Activated naive CD4-positive, alpha-beta T cell treated with anti-CD3 and anti-CD28 coated beads for 36 hours (primary cell): ENCODE data around the gene ILF2. TPM values are rescaled to one million over a fixed set of nuclear protein-coding genes. Genes with fewer than 3 reads are reported as not detected.
A peak's percentile ranks its signal among the peaks of the same experiment; 100 is the strongest.

ENCODE experiments used
- CTCF ChIA-PET: fragments of 350-600 bp; sonication (Branson Sonifier 250); formaldehyde crosslinking; loops from one replicate; lab custom pipeline; 2021; ENCODE audit warnings: antibody characterized with exemption; lab: Charles Lee
- DNase-seq: peaks from one replicate; pipeline ENCODE4 v3.0.0-alpha.2; 2020
- H3K27ac Mint-ChIP-seq: one replicate; pipeline ENCODE4 v1.8.0; 2021; ENCODE audit warnings: mild to moderate bottlenecking, mixed read lengths
- H3K27me3 Mint-ChIP-seq: one replicate; pipeline ENCODE4 v1.8.0; 2021; ENCODE audit warnings: low read depth, mixed read lengths
- H3K36me3 Mint-ChIP-seq: one replicate; pipeline ENCODE4 v1.8.0; 2021; ENCODE audit warnings: low read depth, mixed read lengths
- H3K4me1 Mint-ChIP-seq: one replicate; pipeline ENCODE4 v1.8.0; 2021; ENCODE audit warnings: low read depth, mixed read lengths
- H3K4me3 Mint-ChIP-seq: one replicate; pipeline ENCODE4 v1.8.0; 2021; ENCODE audit warnings: mild to moderate bottlenecking, moderate library complexity, mixed read lengths
- H3K9me3 Mint-ChIP-seq: one replicate; pipeline ENCODE4 v1.8.0; 2021; ENCODE audit warnings: mixed read lengths
- intact Hi-C: fragments of 100-400 bp; cut with micrococcal nuclease; formaldehyde crosslinking; loops from one replicate; pipeline ENCODE4 v1.15.1; 2023
- total RNA-seq, 2 experiments: library from RNA; stranded (reverse); gene quantifications; one replicate each; pipeline ENCODE4 v1.2.3, GENCODE V29; 2021

The ILF2 gene
- total RNA-seq, 2 experiments from 2014 or later = 346 to 357 TPM

- H3K27me3 Mint-ChIP-seq = no peaks in the 10 kb centered on the region
- peaks cover 24% of the 10 kb centered on the region for H3K36me3 Mint-ChIP-seq
- H3K27ac Mint-ChIP-seq = peak overlapping the region; percentile 94
- intact Hi-C loops = loop anchor here (5.0 kb wide), 1 partner anchor 318 kb away; the partner anchor contains the start of gene JTB
- H3K4me3 Mint-ChIP-seq = peak overlapping the region; percentile 97
- DNase-seq = no peak
- H3K9me3 Mint-ChIP-seq = no peaks in the 10 kb centered on the region
- CTCF ChIA-PET = interaction anchor here (0.5 to 1.2 kb wide), 3 partner anchors 18 to 318 kb away, joined by 3 read pairs; partner anchors contain the start of gene JTB
- H3K4me1 Mint-ChIP-seq = peaks cover 15% of the 10 kb centered on the region
These were observed 11.6 kb downstream of the ILF2 start for GRCh38 chr1:153659175-153659534.

- no peaks in the 10 kb centered on the region for H3K9me3 Mint-ChIP-seq
- peak within 1 kb of the TSS; percentile 94 for H3K27ac Mint-ChIP-seq
- peak; percentile 95 for DNase-seq
- CTCF ChIA-PET = interaction anchor here (0.5 to 1.2 kb wide), 3 partner anchors 19 to 319 kb away, joined by 3 read pairs; partner anchors contain the start of gene JTB
- H3K4me3 Mint-ChIP-seq = peak within 1 kb of the TSS; percentile 97
- peaks cover 20% of the 10 kb centered on the region for H3K36me3 Mint-ChIP-seq
- H3K4me1 Mint-ChIP-seq = peaks cover 15% of the 10 kb centered on the region
- H3K27me3 Mint-ChIP-seq = no peaks in the 10 kb centered on the region
- intact Hi-C loops = loop anchor here (1.0 to 5.0 kb wide), 4 partner anchors 13 to 319 kb away; partner anchors contain the start of genes CHTOP and JTB
These were observed 12.2 kb downstream of the ILF2 start, which contains the start of gene SNAPIN for GRCh38 chr1:153658400-153659174. Gene SNAPIN (plus strand): TSS chr1:153658703. CDS start chr1:153658744, 41 bp downstream.

DNA sequence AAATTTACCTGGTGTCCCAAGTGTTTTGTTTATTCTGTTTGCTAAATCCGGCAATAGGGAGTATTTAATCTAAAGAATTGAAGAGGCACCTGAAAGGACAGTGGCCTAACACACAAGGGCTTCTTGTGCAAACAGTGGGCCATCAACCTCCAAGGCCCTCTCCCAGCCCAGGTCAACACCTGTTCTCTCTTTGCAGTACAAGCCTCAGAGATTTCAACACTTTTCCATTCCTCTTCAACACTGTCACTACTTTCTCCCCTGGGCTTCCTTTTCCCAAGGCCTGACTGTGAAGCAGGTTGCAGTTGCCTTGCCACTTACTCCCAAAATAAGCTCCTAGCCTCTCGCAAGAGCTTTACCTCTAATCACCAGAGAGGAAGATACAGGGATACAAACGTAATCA lies 15.5 kb downstream of the ILF2 start:
- Mint-ChIP-seq H3K27ac (no peak overlapping the region), H3K27me3 (no peaks in the 10 kb centered on the region), H3K36me3 (no peaks in the 10 kb centered on the region), H3K9me3 (no peaks in the 10 kb centered on the region), H3K4me3 (no peak overlapping the region), H3K4me1 (peaks cover 14% of the 10 kb centered on the region)
- DNase-seq = no peak
- CTCF ChIA-PET = interaction anchor here (1.6 kb wide), 1 partner anchor 21 kb away, joined by 5 read pairs; the partner anchor contains the start of gene CHTOP
- intact Hi-C loops = loop anchor here (5.0 kb wide), 1 partner anchor 322 kb away; the partner anchor contains the start of gene JTB

GRCh38 chr1:153652805-153653500 lies 17.8 kb downstream of the ILF2 start:
- Mint-ChIP-seq H3K4me3 (no peak overlapping the region), H3K27ac (no peak overlapping the region), H3K9me3 (no peaks in the 10 kb centered on the region), H3K36me3 (peaks cover under 1% of the 10 kb centered on the region), H3K4me1 (peaks cover 22% of the 10 kb centered on the region), H3K27me3 (no peaks in the 10 kb centered on the region)
- DNase-seq = no peak
- CTCF ChIA-PET = interaction anchor here (0.9 kb wide), 1 partner anchor 10 kb away, joined by 4 read pairs; no protein-coding TSS in a partner anchor
- intact Hi-C loops = no loop called here

DNA sequence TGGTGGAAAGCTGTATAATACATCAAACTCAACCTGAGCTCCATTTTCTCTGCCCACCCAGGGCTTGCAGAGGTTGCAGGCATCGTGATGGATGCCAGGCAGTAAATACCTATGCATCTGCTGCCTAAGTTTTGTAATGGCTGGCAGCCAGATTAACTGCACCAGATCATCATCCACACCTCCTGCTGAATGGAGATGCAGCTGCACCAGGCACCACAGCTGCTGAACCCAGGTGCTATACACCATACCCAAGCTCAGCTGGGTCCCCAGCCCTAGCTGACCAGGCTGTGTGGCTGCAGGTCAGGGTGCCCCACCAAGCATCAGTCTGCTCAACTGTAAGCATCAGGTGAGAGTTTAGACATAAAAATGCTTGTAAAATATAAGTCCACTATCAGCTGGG lies 19.0 kb downstream of the ILF2 start:
- H3K27me3 Mint-ChIP-seq = no peaks in the 10 kb centered on the region
- CTCF ChIA-PET = interaction anchor here (0.6 to 0.8 kb wide), 2 partner anchors 56 to 142 kb away, joined by 4 to 5 read pairs; no protein-coding TSS in a partner anchor
- DNase-seq = no peak
- peaks cover 28% of the 10 kb centered on the region for H3K4me1 Mint-ChIP-seq
- no peaks in the 10 kb centered on the region for H3K9me3 Mint-ChIP-seq
- H3K36me3 Mint-ChIP-seq = peaks cover 6% of the 10 kb centered on the region
- intact Hi-C loops = no loop called here
- H3K4me3 Mint-ChIP-seq = no peak overlapping the region
- no peak overlapping the region for H3K27ac Mint-ChIP-seq

GRCh38 chr1:153649863-153650235 lies 20.9 kb downstream of the ILF2 start:
- intact Hi-C loops = no loop called here
- Mint-ChIP-seq H3K36me3 (peaks cover 25% of the 10 kb centered on the region), H3K4me3 (no peak overlapping the region), H3K4me1 (peaks cover 41% of the 10 kb centered on the region), H3K9me3 (no peaks in the 10 kb centered on the region), H3K27ac (peak overlapping the region; percentile 57), H3K27me3 (no peaks in the 10 kb centered on the region)
- CTCF ChIA-PET = interaction anchor here (1.3 to 1.4 kb wide), 2 partner anchors 10 to 116 kb away, joined by 3 to 5 read pairs; no protein-coding TSS in a partner anchor
- peak; percentile 12 for DNase-seq

GRCh38 chr1:153649137-153649862 lies 21.5 kb downstream of the ILF2 start:
- DNase-seq = no peak
- intact Hi-C loops = no loop called here

GRCh38 chr1:153648000-153648643 lies 22.7 kb downstream of the ILF2 start:
- no peak for DNase-seq
- peak overlapping the region; percentile 57 for H3K27ac Mint-ChIP-seq

More at GRCh38 chr1:153649137-153649862, 21.5 kb downstream of the ILF2 start:
- Mint-ChIP-seq H3K4me3 (no peak overlapping the region), H3K36me3 (peaks cover 29% of the 10 kb centered on the region), H3K4me1 (peaks cover 44% of the 10 kb centered on the region), H3K27ac (peak overlapping the region; percentile 57), H3K9me3 (no peaks in the 10 kb centered on the region), H3K27me3 (no peaks in the 10 kb centered on the region)
- CTCF ChIA-PET = interaction anchor here (0.8 to 1.4 kb wide), 3 partner anchors 9 to 147 kb away, joined by 3 to 5 read pairs (median 3); no protein-coding TSS in a partner anchor

GRCh38 chr1:153647346-153647714 lies 23.5 kb downstream of the ILF2 start:
- no peaks in the 10 kb centered on the region for H3K9me3 Mint-ChIP-seq
- no peaks in the 10 kb centered on the region for H3K27me3 Mint-ChIP-seq
- H3K4me1 Mint-ChIP-seq = peaks cover 58% of the 10 kb centered on the region
- peak overlapping the region; percentile 35 for H3K27ac Mint-ChIP-seq
- intact Hi-C loops = no loop called here
- DNase-seq = no peak
- H3K36me3 Mint-ChIP-seq = peaks cover 44% of the 10 kb centered on the region
- no peak overlapping the region for H3K4me3 Mint-ChIP-seq
- CTCF ChIA-PET = no interaction called here

More at GRCh38 chr1:153648000-153648643, 22.7 kb downstream of the ILF2 start:
- Mint-ChIP-seq H3K36me3 (peaks cover 41% of the 10 kb centered on the region), H3K27me3 (no peaks in the 10 kb centered on the region), H3K9me3 (no peaks in the 10 kb centered on the region), H3K4me1 (peaks cover 55% of the 10 kb centered on the region), H3K4me3 (no peak overlapping the region)
- intact Hi-C loops = no loop called here
- CTCF ChIA-PET = interaction anchor here (0.6 to 1.1 kb wide), 2 partner anchors 76 to 282 kb away, joined by 5 read pairs; no protein-coding TSS in a partner anchor

DNA sequence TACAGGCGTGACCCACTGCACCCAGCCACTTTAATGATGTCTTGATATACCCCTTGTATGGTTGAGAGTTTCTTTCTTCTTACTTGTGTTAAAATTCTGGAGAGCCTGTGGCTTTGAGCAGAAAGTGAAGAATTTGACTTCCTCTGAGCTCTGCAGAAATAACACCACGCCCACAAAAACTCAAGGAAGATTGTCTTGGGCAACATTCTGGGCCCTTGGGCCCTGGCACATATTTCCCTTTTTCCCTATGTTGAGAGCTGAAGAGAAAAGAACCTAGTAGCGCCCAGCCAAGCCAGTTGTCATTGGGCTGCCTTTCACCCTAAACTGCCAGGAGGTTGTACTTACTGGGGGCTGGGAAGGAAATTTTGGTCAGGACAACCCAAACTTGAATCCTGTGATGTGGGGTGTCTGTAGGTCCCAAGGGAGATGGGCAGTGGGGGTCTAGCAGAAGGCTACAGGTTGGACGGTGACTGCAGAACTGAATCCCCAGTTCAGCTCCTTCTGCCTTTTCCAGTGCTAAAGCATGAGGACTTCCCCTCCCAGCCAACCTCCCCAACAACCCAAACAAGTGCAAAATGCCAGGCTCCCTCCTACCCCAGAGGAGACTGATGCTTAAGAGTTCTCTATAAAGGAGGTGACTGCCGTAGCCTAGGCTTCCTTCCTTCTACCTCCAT lies 24.0 kb downstream of the ILF2 start:
- Mint-ChIP-seq H3K4me3 (no peak overlapping the region), H3K27me3 (no peaks in the 10 kb centered on the region), H3K27ac (peak overlapping the region; percentile 35), H3K9me3 (no peaks in the 10 kb centered on the region), H3K36me3 (peaks cover 48% of the 10 kb centered on the region), H3K4me1 (peaks cover 62% of the 10 kb centered on the region)
- CTCF ChIA-PET = no interaction called here
- intact Hi-C loops = no loop called here
- no peak for DNase-seq

GRCh38 chr1:153643816-153644215 lies 27.0 kb downstream of the ILF2 start:
- Mint-ChIP-seq H3K27me3 (no peaks in the 10 kb centered on the region), H3K4me3 (no peak overlapping the region), H3K9me3 (no peaks in the 10 kb centered on the region), H3K4me1 (peaks cover 57% of the 10 kb centered on the region), H3K36me3 (peaks cover 65% of the 10 kb centered on the region), H3K27ac (peak overlapping the region; percentile 75)
- CTCF ChIA-PET = interaction anchor here (0.6 to 1.2 kb wide), 4 partner anchors 9 to 133 kb away, joined by 3 to 4 read pairs (median 3); no protein-coding TSS in a partner anchor
- no peak for DNase-seq
- intact Hi-C loops = no loop called here
